ENCODE data around the gene SFMBT1. TPM values are rescaled to one million over a fixed set of nuclear protein-coding genes. Genes with fewer than 3 reads are reported as not detected.
"Not testable (repeated sequence)": the region's sequence is repeated elsewhere in the genome, so short reads cannot be mapped to it uniquely, and the experiment has no call there.

SFMBT1 gene
- total RNA-seq, 1 experiment from 2014 or later, result 1.4 TPM

GRCh38 chr3:53038679-53039375 lies 7.0 kb downstream of the SFMBT1 start:
- TF ChIP-seq, protein P1, sequence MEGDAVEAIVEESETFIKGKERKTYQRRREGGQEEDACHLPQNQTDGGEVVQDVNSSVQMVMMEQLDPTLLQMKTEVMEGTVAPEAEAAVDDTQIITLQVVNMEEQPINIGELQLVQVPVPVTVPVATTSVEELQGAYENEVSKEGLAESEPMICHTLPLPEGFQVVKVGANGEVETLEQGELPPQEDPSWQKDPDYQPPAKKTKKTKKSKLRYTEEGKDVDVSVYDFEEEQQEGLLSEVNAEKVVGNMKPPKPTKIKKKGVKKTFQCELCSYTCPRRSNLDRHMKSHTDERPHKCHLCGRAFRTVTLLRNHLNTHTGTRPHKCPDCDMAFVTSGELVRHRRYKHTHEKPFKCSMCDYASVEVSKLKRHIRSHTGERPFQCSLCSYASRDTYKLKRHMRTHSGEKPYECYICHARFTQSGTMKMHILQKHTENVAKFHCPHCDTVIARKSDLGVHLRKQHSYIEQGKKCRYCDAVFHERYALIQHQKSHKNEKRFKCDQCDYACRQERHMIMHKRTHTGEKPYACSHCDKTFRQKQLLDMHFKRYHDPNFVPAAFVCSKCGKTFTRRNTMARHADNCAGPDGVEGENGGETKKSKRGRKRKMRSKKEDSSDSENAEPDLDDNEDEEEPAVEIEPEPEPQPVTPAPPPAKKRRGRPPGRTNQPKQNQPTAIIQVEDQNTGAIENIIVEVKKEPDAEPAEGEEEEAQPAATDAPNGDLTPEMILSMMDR (conservative IDR thresholded peaks at IDR 0.05; ENCODE audit: low read depth, low read length), result no peak
- TF ChIP-seq EZH2 (IDR thresholded peaks at IDR 0.05; ENCODE audit: borderline replicate concordance, low read depth, low read length, poor library complexity, severe bottlenecking), result no peak
- Histone ChIP-seq H3K9me3 (ENCODE audit: low read depth, low read length, poor library complexity, severe bottlenecking) (no peaks in the 10 kb centered on the region), H3K4me3 (ENCODE audit: low read depth, low read length, poor library complexity, severe bottlenecking) (no peak overlapping the region), H3K27me3 (replicated peaks; ENCODE audit: insufficient read depth, low read depth, low read length, poor library complexity) (no peaks in the 10 kb centered on the region), H3K36me3 (ENCODE audit: insufficient read depth, low read length, poor library complexity, severe bottlenecking) (no peaks in the 10 kb centered on the region), H3K27ac (ENCODE audit: low read depth, low read length, poor library complexity, severe bottlenecking) (no peak overlapping the region), H3K4me1 (ENCODE audit: insufficient read depth, low read length, poor library complexity, severe bottlenecking) (no peaks in the 10 kb centered on the region)
- no peak for DNase-seq (ENCODE audit: low spot score)
- POLR2A ChIA-PET (ENCODE audit: low non-redundant PET), result no interaction called here
- intact Hi-C loops (cut with micrococcal nuclease; ENCODE audit: unreplicated experiment), result no loop called here
- no TSS peak for BruUV-seq (replicated peaks)
- CTCF ChIA-PET, result no interaction called here

GRCh38 chr3:53035825-53036619 lies 9.9 kb downstream of the SFMBT1 start:
- CTCF ChIA-PET, result no interaction called here

DNA sequence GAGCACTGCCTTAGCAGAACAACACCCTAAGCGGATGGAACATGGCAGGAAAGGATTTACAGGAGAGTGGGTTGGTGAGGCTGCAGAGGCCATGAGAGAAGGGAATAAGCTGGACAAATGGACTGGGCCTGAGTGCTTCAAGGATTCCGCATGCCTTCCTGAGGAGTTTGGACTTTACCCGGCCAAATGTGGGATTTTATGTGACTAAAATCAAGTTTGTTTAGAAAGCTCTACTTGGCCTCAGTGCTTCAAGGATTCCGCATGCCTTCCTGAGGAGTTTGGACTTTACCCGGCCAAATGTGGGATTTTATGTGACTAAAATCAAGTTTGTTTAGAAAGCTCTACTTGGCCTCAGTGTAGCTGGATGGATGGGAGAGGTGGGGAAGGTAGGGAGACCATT lies 10.9 kb downstream of the SFMBT1 start:
- intact Hi-C loops (cut with micrococcal nuclease; ENCODE audit: unreplicated experiment); CTCF ChIA-PET; H3K27ac ChIP-seq (ENCODE audit: low read depth, low read length, poor library complexity, severe bottlenecking); H3K4me3 ChIP-seq (ENCODE audit: low read depth, low read length, poor library complexity, severe bottlenecking); H3K27me3 ChIP-seq (replicated peaks; ENCODE audit: insufficient read depth, low read depth, low read length, poor library complexity); BruUV-seq (replicated peaks); POLR2A ChIA-PET (ENCODE audit: low non-redundant PET); H3K36me3 ChIP-seq (ENCODE audit: insufficient read depth, low read length, poor library complexity, severe bottlenecking); DNase-seq (ENCODE audit: low spot score); H3K9me3 ChIP-seq (ENCODE audit: low read depth, low read length, poor library complexity, severe bottlenecking); H3K4me1 ChIP-seq (ENCODE audit: insufficient read depth, low read length, poor library complexity, severe bottlenecking): not testable (repeated sequence)

More at GRCh38 chr3:53035825-53036619, 9.9 kb downstream of the SFMBT1 start:
- intact Hi-C loops (cut with micrococcal nuclease; ENCODE audit: unreplicated experiment), result no loop called here
- H3K36me3 ChIP-seq (ENCODE audit: insufficient read depth, low read length, poor library complexity, severe bottlenecking), result no peaks in the 10 kb centered on the region
- BruUV-seq (replicated peaks), result no TSS peak
- no peak for DNase-seq (ENCODE audit: low spot score)
- POLR2A ChIA-PET (ENCODE audit: low non-redundant PET), result no interaction called here
- no peak for TF ChIP-seq EZH2 (IDR thresholded peaks at IDR 0.05; ENCODE audit: borderline replicate concordance, low read depth, low read length, poor library complexity, severe bottlenecking)
- TF ChIP-seq, protein P1 (conservative IDR thresholded peaks at IDR 0.05; ENCODE audit: low read depth, low read length), result no peak
- H3K27ac ChIP-seq (ENCODE audit: low read depth, low read length, poor library complexity, severe bottlenecking), result no peak overlapping the region
- H3K9me3 ChIP-seq (ENCODE audit: low read depth, low read length, poor library complexity, severe bottlenecking), result no peaks in the 10 kb centered on the region
- H3K4me3 ChIP-seq (ENCODE audit: low read depth, low read length, poor library complexity, severe bottlenecking), result no peak overlapping the region
- H3K4me1 ChIP-seq (ENCODE audit: insufficient read depth, low read length, poor library complexity, severe bottlenecking), result no peaks in the 10 kb centered on the region
- H3K27me3 ChIP-seq (replicated peaks; ENCODE audit: insufficient read depth, low read depth, low read length, poor library complexity), result no peaks in the 10 kb centered on the region

- H3K9me3 ChIP-seq (ENCODE audit: low read depth, low read length, poor library complexity, severe bottlenecking); BruUV-seq (replicated peaks); CTCF ChIA-PET; H3K36me3 ChIP-seq (ENCODE audit: insufficient read depth, low read length, poor library complexity, severe bottlenecking); H3K27ac ChIP-seq (ENCODE audit: low read depth, low read length, poor library complexity, severe bottlenecking); H3K4me1 ChIP-seq (ENCODE audit: insufficient read depth, low read length, poor library complexity, severe bottlenecking); DNase-seq (ENCODE audit: low spot score); POLR2A ChIA-PET (ENCODE audit: low non-redundant PET); H3K27me3 ChIP-seq (replicated peaks; ENCODE audit: insufficient read depth, low read depth, low read length, poor library complexity); intact Hi-C loops (cut with micrococcal nuclease; ENCODE audit: unreplicated experiment); H3K4me3 ChIP-seq (ENCODE audit: low read depth, low read length, poor library complexity, severe bottlenecking): not testable (repeated sequence)
Observed at GRCh38 chr3:53034411-53034810, 11.5 kb downstream of the SFMBT1 start.
